K562 (cell line): ENCODE data around the gene TMEM89. TPM values are rescaled to one million over a fixed set of nuclear protein-coding genes. Genes with fewer than 3 reads are reported as not detected.

Source experiments
- ATAC-seq: fragments of 200-7000 bp; cut with Tn5 transposase; 3 replicates; pipeline ENCODE4 v1.9.1; 2020; ENCODE audit warnings: moderate library complexity
- BruUV-seq: library from RNA; stranded (reverse); fragments of 400-500 nt; replicated peaks from 2 replicates; lab custom pipeline; 2021; lab: Mats Ljungman, UMichigan
- CTCF ChIA-PET: fragments of 300-600 bp; formaldehyde crosslinking; extraction: SDS; loops from one replicate; lab custom pipeline; 2021; ENCODE audit warnings: low intra/inter-chr PET ratio; lab: Yijun Ruan, JAX
- POLR2A ChIA-PET: fragments of 300-600, 350-650 bp; sonication (Branson Sonifier 250); formaldehyde crosslinking; extraction: SDS; loops from one replicate; lab custom pipeline; 2021; ENCODE audit warnings: antibody characterized with exemption, inconsistent platforms; lab: Yijun Ruan, JAX
- DNase-seq, 4 experiments: peaks; one replicate each; pipeline versions ENCODE4 v3.0.0 to v3.0.0-alpha.2; 2011 to 2018; ENCODE audit warnings: low spot score in 3 of 4, mixed read lengths in 3 of 4; ENCODE audit errors: extremely low read depth in 1 of 4
- FAIRE-seq: peaks from 2 replicates; lab custom pipeline; 2011; peaks lifted over from hg19 to GRCh38; lab: Jason Lieb, UNC
- H2AFZ ChIP-seq: 2 replicates; pipeline ENCODE4 v1.6.0; 2011; ENCODE audit warnings: low read depth, low read length, control low read depth, inconsistent platforms
- H3K27ac ChIP-seq: fragments of 200-600 bp; 3 replicates; pipeline ENCODE4 v1.8.0; 2011; ENCODE audit warnings: low read depth, mild to moderate bottlenecking, control low read depth, inconsistent platforms, low read length, moderate library complexity, mixed read lengths; ENCODE audit errors: extremely low read depth
- H3K27me3 ChIP-seq, 2 experiments: fragments of 300-600 bp in 1 of 2; 2 replicates in 1 of 2; 3 replicates in 1 of 2; pipeline versions ENCODE4 v1.6.0 to v1.8.0; 2011; ENCODE audit warnings: inconsistent platforms in 2 of 2, low read length in 2 of 2, mild to moderate bottlenecking in 1 of 2, mixed read lengths in 1 of 2, moderate library complexity in 1 of 2; ENCODE audit not compliant: control insufficient read depth in 2 of 2, insufficient read depth in 2 of 2
- H3K36me3 ChIP-seq: fragments of 300-600 bp; 3 replicates; pipeline ENCODE4 v1.8.0; 2011; ENCODE audit warnings: mild to moderate bottlenecking, low read length, inconsistent platforms; ENCODE audit not compliant: control insufficient read depth, insufficient read depth
- H3K4me1 ChIP-seq, 2 experiments: fragments of 200-600 bp in 1 of 2; replicated peaks in 1 of 2; 2 replicates in 1 of 2; 3 replicates in 1 of 2; pipeline versions ENCODE4 v1.5.1 to v1.8.0; 2011; ENCODE audit warnings: inconsistent platforms in 2 of 2, low read length in 2 of 2, mild to moderate bottlenecking in 1 of 2, mixed read lengths in 1 of 2, moderate library complexity in 1 of 2; ENCODE audit not compliant: control insufficient read depth in 2 of 2, insufficient read depth in 2 of 2
- H3K4me2 ChIP-seq: 2 replicates; pipeline ENCODE4 v1.6.1; 2011; ENCODE audit warnings: low read length, control low read depth, inconsistent platforms, mixed read lengths; ENCODE audit not compliant: insufficient read depth
- H3K4me3 ChIP-seq: fragments of 200-600 bp; sonication (generic), shearing (Covaris generic); 2 replicates; pipeline ENCODE4 v1.5.1; 2016; ENCODE audit warnings: control low read depth, inconsistent platforms
- H3K79me2 ChIP-seq: fragments of 200-600 bp; 3 replicates; pipeline ENCODE4 v1.8.0; 2011; ENCODE audit warnings: low read length, inconsistent platforms; ENCODE audit not compliant: control insufficient read depth, insufficient read depth
- H3K9ac ChIP-seq, 2 experiments: 2 replicates each; pipeline versions ENCODE4 v1.6.0 to v1.6.1; 2011; ENCODE audit warnings: low read depth in 2 of 2, low read length in 2 of 2, control low read depth in 1 of 2, inconsistent platforms in 1 of 2, mild to moderate bottlenecking in 1 of 2, mixed read lengths in 1 of 2; ENCODE audit not compliant: insufficient read depth in 1 of 2
- H3K9me1 ChIP-seq: one replicate; pipeline ENCODE4 v1.6.0; 2011; ENCODE audit warnings: inconsistent platforms, mild to moderate bottlenecking, low read length, moderate library complexity; ENCODE audit not compliant: control insufficient read depth, insufficient read depth
- H3K9me3 ChIP-seq: replicated peaks from 2 replicates; pipeline ENCODE4 v1.5.1; 2011; ENCODE audit warnings: low read depth, low read length, inconsistent platforms; ENCODE audit not compliant: control insufficient read depth, insufficient read depth
- H4K20me1 ChIP-seq: replicated peaks from 2 replicates; pipeline ENCODE4 v1.6.1; 2011; ENCODE audit warnings: low read length, inconsistent platforms, mixed read lengths; ENCODE audit not compliant: control insufficient read depth, insufficient read depth
- CBFA2T3 ChIP-seq: fragments of 450-650 bp; IDR thresholded peaks from 2 replicates; pipeline ENCODE4 v1.6.1; 2017
- CHD4 ChIP-seq: fragments of 200-600 bp; sonication (generic); IDR thresholded peaks from 3 replicates; pipeline ENCODE4 v1.6.1; 2012; ENCODE audit warnings: low read depth, mild to moderate bottlenecking, mixed read lengths, low read length, inconsistent platforms; ENCODE audit not compliant: insufficient read depth, insufficient replicate concordance, poor library complexity, severe bottlenecking
- HMG20B ChIP-seq: fragments of 250-450 bp; sonication (Bioruptor Pico); IDR thresholded peaks from 2 replicates; pipeline ENCODE4 v1.5.0; 2021; ENCODE audit warnings: mild to moderate bottlenecking
- JUNB ChIP-seq: fragments of 450-650 bp; formaldehyde crosslinking; conservative IDR thresholded peaks from 2 replicates; pipeline ENCODE4 v1.4.0; 2020; ENCODE audit warnings: mild to moderate bottlenecking
- KAT7 ChIP-seq: sonication (generic); formaldehyde crosslinking; IDR thresholded peaks from 2 replicates; pipeline ENCODE4 v1.8.0; 2022; ENCODE audit warnings: missing genetic modification reagents, mild to moderate bottlenecking, borderline replicate concordance
- RFX1 ChIP-seq: fragments of 450-650 bp; IDR thresholded peaks from 2 replicates; pipeline ENCODE4 v1.6.1; 2016; ENCODE audit warnings: mild to moderate bottlenecking, moderate library complexity
- RUNX1 ChIP-seq: sonication (generic); IDR thresholded peaks from 2 replicates; pipeline ENCODE4 v1.6.1; 2016; ENCODE audit warnings: antibody characterized with exemption, low read depth
- ZBTB33 ChIP-seq: sonication (generic); formaldehyde crosslinking; IDR thresholded peaks from 2 replicates; pipeline ENCODE4 v1.8.1; 2023; ENCODE audit warnings: mild to moderate bottlenecking, missing genetic modification reagents
- ZNF23 ChIP-seq: fragments of 250-450 bp; sonication (Bioruptor Pico); IDR thresholded peaks from 2 replicates; pipeline ENCODE4 v1.4.0; 2020; ENCODE audit warnings: mild to moderate bottlenecking
- WGBS: fragments of 100-300 bp; shearing (Covaris generic); methylation state at CpG from one replicate; pipeline ENCODE4 v1.1.6; 2016; ENCODE audit warnings: low coverage, mixed read lengths; ENCODE audit not compliant: insufficient coverage; ENCODE audit errors: missing lambda C conversion rate; 5-methylcytosine and 5-hydroxymethylcytosine counted together
- in situ Hi-C: fragments of 300-500 bp; cut with MboI; formaldehyde crosslinking; loops from 4 replicates; pipeline ENCODE4 v1.15.0; 2018; ENCODE audit warnings: inconsistent platforms, mixed read lengths
- intact Hi-C: fragments of 100-400 bp; cut with micrococcal nuclease; formaldehyde crosslinking; loops from 2 replicates; pipeline ENCODE4 v1.14.2; 2022
- polyA plus RNA-seq, 8 experiments: library from polyadenylated mRNA; depleted of rRNA in 4 of 8; stranded (reverse) in 5 of 8; unstranded in 3 of 8; fragments of >200 nt; fragmentation: Nextera tagmentation in 2 of 8; fragmentation: Illumina TruSeq in 1 of 8; extraction: Ambion mirVana in 2 of 8; extraction: Trizol in 1 of 8; gene quantifications; 2 replicates each; pipeline versions ENCODE4 v1.2.1 to v1.2.3, GENCODE V29; 2011 to 2014; ENCODE audit warnings: inconsistent platforms in 1 of 8, missing spikeins in 1 of 8
- total RNA-seq, 7 experiments: library from RNA; depleted of rRNA in 6 of 7; stranded (reverse); fragments of >200 nt in 6 of 7; fragmentation: Illumina TruSeq in 2 of 7; extraction: Trizol in 2 of 7; gene quantifications; 2 replicates each; pipeline versions ENCODE4 v1.2.1 to v1.2.3, GENCODE V29; 2011 to 2021; ENCODE audit warnings: low replicate concordance in 1 of 7
- TF ChIP-seq, protein P1 (sequence below): fragments of 250-450 bp; sonication (Bioruptor Pico); IDR thresholded peaks from 2 replicates; pipeline ENCODE4 v1.4.0; 2020

TMEM89 gene
- total and polyA plus RNA-seq, 9 of the 15 experiments (the other 6 are each of a cell fraction or from before 2014, with no cell fraction given) = not detected

DNA sequence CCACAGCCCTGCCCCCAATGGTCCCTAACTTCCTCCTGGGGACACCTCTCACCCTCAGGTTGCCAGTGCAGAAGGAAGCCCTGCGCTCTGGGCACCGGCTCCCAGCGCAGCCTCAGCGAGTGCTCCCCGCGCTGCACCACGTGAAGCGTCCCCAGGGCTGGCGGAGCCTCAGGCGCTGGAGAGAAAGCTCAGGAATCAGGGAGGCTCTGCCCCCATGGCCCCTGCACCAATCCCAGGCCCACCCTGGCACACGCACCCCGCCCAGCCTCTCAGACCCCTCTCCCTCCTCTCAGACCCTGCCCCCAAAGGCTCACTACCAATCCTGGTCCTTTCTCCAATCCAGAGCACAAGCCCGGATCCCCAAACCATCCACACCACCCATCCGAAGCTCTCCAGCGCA, 33.3 kb downstream of the TMEM89 start:
- Histone ChIP-seq H3K9me1 (no peaks in the 10 kb centered on the region), H3K27me3 (peaks cover 0 to 31% of the 10 kb centered on the region in 2 experiments; a peak in 3 of 5 replicates), H4K20me1 (no peaks in the 10 kb centered on the region; the same call in 1 of the 2 replicates), H3K9ac (0 out of 4 replicates have a peak overlapping the region, but pooled peaks of 1 of the 2 experiments have one; percentile 26), H2AFZ (no peak overlapping the region), H3K27ac (no peak overlapping the region), H3K4me2 (no peak overlapping the region), H3K9me3 (no peaks in the 10 kb centered on the region), H3K79me2 (no peaks in the 10 kb centered on the region)
- ATAC-seq (no peak), FAIRE-seq (no peak)
- 60% methylated on average over 4 of the region's 15 CpGs for WGBS
- POLR2A ChIA-PET = interaction anchor here (0.6 to 1.2 kb wide), 3 partner anchors 9 to 34 kb away, joined by 3 to 4 read pairs (median 4); no protein-coding TSS in a partner anchor
- BruUV-seq = no TSS peak
- in situ Hi-C loops = no loop called here
- no peak for TF ChIP-seq CBFA2T3
- no peak for TF ChIP-seq ZNF23 (CRISPR knock-in tag)
- no peak for TF ChIP-seq JUNB
- TF ChIP-seq ZBTB33 (CRISPR knock-in tag) = no peak
- TF ChIP-seq CHD4 = no peak
- no peak for TF ChIP-seq RFX1
- no peak for TF ChIP-seq KAT7
- no peak for TF ChIP-seq RUNX1
- no peak for TF ChIP-seq HMG20B (CRISPR knock-in tag)
- TF ChIP-seq, protein P1, sequence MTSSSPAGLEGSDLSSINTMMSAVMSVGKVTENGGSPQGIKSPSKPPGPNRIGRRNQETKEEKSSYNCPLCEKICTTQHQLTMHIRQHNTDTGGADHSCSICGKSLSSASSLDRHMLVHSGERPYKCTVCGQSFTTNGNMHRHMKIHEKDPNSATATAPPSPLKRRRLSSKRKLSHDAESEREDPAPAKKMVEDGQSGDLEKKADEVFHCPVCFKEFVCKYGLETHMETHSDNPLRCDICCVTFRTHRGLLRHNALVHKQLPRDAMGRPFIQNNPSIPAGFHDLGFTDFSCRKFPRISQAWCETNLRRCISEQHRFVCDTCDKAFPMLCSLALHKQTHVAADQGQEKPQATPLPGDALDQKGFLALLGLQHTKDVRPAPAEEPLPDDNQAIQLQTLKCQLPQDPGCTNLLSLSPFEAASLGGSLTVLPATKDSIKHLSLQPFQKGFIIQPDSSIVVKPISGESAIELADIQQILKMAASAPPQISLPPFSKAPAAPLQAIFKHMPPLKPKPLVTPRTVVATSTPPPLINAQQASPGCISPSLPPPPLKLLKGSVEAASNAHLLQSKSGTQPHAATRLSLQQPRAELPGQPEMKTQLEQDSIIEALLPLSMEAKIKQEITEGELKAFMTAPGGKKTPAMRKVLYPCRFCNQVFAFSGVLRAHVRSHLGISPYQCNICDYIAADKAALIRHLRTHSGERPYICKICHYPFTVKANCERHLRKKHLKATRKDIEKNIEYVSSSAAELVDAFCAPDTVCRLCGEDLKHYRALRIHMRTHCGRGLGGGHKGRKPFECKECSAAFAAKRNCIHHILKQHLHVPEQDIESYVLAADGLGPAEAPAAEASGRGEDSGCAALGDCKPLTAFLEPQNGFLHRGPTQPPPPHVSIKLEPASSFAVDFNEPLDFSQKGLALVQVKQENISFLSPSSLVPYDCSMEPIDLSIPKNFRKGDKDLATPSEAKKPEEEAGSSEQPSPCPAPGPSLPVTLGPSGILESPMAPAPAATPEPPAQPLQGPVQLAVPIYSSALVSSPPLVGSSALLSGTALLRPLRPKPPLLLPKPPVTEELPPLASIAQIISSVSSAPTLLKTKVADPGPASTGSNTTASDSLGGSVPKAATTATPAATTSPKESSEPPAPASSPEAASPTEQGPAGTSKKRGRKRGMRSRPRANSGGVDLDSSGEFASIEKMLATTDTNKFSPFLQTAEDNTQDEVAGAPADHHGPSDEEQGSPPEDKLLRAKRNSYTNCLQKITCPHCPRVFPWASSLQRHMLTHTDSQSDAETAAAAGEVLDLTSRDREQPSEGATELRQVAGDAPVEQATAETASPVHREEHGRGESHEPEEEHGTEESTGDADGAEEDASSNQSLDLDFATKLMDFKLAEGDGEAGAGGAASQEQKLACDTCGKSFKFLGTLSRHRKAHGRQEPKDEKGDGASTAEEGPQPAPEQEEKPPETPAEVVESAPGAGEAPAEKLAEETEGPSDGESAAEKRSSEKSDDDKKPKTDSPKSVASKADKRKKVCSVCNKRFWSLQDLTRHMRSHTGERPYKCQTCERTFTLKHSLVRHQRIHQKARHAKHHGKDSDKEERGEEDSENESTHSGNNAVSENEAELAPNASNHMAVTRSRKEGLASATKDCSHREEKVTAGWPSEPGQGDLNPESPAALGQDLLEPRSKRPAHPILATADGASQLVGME (CRISPR knock-in tag) = no peak
- TF ChIP-seq, all 486 proteins: peak for 0
- H3K4me1 ChIP-seq = peaks cover 0 to 23% of the 10 kb centered on the region in 2 experiments; a peak in 2 of 5 replicates
- DNase-seq = no peak
- CTCF ChIA-PET = no interaction called here
- H3K4me3 ChIP-seq = no peak overlapping the region
- no peaks in the 10 kb centered on the region for H3K36me3 ChIP-seq
- intact Hi-C loops = no loop called here
